COLO668 (cell line): ENCODE results near the gene RAPGEF5.
"Not testable (repeated sequence)": the region's sequence is repeated elsewhere in the genome, so short reads cannot be mapped to it uniquely, and the experiment has no call there.

ENCODE experiments used
- DNase-seq: peaks from one replicate; lab custom pipeline; 2025; ENCODE audit not compliant: unreplicated experiment; lab: John Stamatoyannopoulos, UW

The RAPGEF5 gene

GRCh38 chr7:22093001-22093400 lies 264.0 kb downstream of the RAPGEF5 start:
- no peak for DNase-seq

GRCh38 chr7:22090958-22091525 lies 265.9 kb downstream of the RAPGEF5 start:
- not testable (repeated sequence) for DNase-seq

DNA sequence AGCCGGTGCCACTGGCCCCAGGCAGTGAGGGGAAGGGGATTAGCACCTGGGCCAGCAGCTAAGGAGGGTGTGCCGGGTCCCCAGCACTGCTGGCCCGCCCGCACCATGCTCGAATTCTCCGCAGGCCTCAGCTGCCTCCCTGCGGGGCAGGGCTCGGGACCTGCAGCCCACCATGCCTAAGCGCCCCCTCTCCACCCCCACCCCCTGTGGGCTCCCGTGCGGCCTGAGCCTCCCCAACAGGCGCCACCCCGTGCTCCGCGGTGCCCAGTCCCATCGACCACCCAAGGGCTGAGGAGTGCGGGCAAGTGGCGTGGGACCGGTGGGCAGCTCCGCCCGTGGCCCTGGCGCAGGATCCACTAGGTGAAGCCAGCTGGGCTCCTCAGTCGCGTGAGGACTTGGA lies 266.4 kb downstream of the RAPGEF5 start:
- no peak for DNase-seq

DNA sequence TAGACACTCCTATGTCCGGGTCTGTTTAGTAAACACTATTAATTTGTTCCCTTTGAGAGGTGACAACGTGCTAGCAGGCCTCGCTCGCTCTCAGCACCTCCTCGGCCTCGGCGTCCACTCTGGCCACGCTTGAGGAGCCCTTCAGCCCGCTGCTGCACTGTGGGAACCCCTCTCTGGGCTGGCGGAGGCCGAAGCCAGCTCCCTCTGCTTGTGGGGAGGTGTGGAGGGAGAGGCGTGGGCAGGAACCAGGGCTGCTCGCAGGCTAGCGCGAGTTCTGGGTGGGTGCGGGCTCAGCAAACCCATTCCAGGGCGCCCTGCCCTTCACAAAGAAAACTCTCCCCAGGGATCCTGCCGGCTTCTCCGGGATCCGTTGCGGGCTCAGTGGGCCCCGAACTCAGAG lies 266.8 kb downstream of the RAPGEF5 start:
- no peak for DNase-seq

DNA sequence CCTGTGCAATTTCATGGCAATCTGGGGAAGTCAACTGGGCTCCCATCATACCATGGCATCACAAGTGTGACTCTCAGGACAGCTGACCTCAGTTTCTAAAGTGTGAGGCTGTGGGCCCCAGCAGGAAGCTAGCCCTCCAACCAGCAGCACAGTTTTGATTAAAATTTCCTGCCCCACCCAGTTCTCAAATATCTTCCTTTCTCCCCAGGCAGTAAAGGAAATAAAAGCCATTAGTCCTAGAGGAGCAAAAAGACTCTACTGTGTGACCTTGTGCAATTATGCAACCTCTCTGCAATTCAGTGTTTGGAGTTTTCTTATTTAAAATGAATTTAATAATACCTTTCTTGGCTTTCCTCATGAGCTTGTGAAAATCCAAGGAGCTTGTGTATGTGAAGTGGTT lies 268.1 kb downstream of the RAPGEF5 start:
- DNase-seq: no peak

DNA sequence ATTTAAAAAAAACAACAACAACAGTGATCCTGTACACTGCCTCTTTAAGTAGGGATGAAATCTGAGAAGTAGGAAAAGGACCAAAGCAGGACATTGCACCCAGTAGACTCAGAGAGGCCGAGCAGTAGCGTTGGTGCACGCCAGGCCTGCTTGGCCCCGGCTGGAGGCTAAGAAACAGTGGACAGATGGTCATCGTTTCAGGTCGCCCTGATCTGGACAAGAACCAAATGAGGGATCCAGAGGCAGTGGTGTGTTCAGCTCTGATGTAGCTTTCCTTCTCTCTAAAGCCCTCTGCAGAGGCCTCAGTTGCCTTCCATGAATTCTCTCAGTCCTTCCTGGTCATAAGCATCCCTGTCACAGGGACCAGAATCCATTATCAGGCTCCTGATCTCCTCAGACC lies 269.1 kb downstream of the RAPGEF5 start:
- DNase-seq: no peak

DNA sequence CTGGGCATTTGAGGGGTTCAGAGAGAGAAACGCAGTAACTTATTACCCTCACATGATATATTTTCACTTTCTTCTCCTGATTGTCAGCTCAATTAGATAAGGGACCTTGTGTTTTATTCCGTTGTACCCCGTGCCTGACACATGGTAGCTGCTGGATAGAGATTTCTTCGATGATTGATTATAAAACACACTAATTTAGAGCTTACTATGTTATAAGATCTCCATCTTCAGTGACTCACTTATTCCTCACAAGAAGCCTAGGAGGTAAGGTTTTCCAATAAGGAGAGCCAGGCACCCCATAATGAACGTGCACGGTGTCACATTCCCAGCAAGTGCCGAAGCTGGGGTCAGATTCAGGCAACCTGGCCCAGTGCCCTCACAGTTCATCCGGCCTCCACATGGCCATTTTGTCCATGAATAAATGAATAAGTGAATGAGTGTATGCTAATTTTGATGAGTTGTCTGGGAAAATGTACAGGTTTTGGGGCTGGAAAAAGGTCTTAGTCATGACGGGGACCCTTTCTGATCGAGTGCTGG lies 273.2 kb downstream of the RAPGEF5 start:
- no peak for DNase-seq

- DNase-seq: peak; percentile 94
Measured at GRCh38 chr7:22082886-22083703, 273.9 kb downstream of the RAPGEF5 start.

GRCh38 chr7:22082553-22082885 lies 274.4 kb downstream of the RAPGEF5 start:
- DNase-seq: no peak

- not testable (repeated sequence) for DNase-seq
Measured at GRCh38 chr7:22080219-22080618, 276.7 kb downstream of the RAPGEF5 start.

- DNase-seq: not testable (repeated sequence)
Measured at GRCh38 chr7:22078872-22079271, 278.1 kb downstream of the RAPGEF5 start.

DNA sequence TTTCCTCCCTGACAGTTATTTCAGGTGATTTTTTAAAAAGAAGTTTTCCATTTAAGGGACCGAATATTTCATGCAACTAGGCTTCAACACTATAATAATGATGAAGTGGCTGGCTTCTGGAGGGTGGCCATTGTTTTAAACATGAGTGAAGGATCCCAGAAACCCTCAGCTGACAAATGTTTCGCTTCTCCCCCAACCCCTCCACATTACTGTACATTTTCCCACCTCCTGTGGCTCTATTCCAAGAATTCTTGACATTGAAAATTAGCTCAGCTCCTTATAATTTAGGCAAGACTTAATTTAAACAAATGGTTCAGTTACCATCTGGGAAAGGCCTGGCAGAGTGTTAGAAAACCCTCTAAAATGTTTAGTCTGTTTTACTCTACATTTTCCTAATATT lies 281.4 kb downstream of the RAPGEF5 start:
- no peak for DNase-seq

DNA sequence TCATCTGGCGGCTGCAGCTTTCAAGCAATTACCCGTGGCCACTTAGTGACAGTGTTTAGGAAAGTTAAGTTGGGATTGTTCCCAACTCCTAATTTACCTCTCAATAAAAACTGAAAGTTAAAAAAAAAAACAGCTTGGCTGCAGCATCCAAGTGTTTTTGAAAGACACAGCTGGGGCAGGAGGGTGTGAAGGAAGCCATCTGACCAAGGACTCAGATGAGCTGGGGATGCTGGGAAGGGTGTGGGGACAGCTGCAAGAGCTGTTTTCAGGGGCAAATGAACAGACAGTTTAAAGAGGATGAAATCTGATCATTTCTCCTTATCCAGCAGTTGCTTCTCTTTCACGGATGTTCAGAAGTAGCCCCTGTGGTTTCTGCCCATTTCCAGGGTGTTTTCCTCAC lies 282.1 kb downstream of the RAPGEF5 start:
- DNase-seq: no peak
